IgD-negative memory B cell (primary cell): Measurements from ENCODE around the gene CDC37L1. TPM values are rescaled to one million over a fixed set of nuclear protein-coding genes. Genes with fewer than 3 reads are reported as not detected.
A peak's percentile ranks its signal among the peaks of the same experiment; 100 is the strongest.

ENCODE experiments used
- H3K27ac Mint-ChIP-seq, 3 donors: one replicate each; pipeline ENCODE4 v1.8.0; 2020 to 2022; ENCODE audit warnings: mild to moderate bottlenecking in 3 of 3, mixed read lengths in 3 of 3, moderate library complexity in 1 of 3
- H3K27me3 Mint-ChIP-seq: one replicate; pipeline ENCODE4 v1.8.0; 2021; ENCODE audit warnings: mixed read lengths
- H3K36me3 Mint-ChIP-seq: one replicate; pipeline ENCODE4 v1.8.0; 2020; ENCODE audit warnings: mild to moderate bottlenecking, mixed read lengths
- H3K4me1 Mint-ChIP-seq, 3 donors: one replicate each; pipeline ENCODE4 v1.8.0; 2020 to 2022; ENCODE audit warnings: mixed read lengths in 3 of 3, mild to moderate bottlenecking in 1 of 3
- H3K4me3 Mint-ChIP-seq, 4 donors: one replicate each; pipeline ENCODE4 v1.8.0; 2020 to 2022; ENCODE audit warnings: mild to moderate bottlenecking in 4 of 4, mixed read lengths in 4 of 4, moderate library complexity in 3 of 4
- H3K9me3 Mint-ChIP-seq, 3 donors: one replicate each; pipeline ENCODE4 v1.8.0; 2020 to 2021; ENCODE audit warnings: mixed read lengths in 3 of 3, mild to moderate bottlenecking in 1 of 3
- polyA plus RNA-seq: library from polyadenylated mRNA; unstranded; fragments of 300-500 nt; fragmentation: Illumina TruSeq; gene quantifications from one replicate; pipeline ENCODE4 v1.2.3, GENCODE V29; 2021

CDC37L1 gene
- polyA plus RNA-seq, 1 donor from 2014 or later: 13.4 TPM

DNA sequence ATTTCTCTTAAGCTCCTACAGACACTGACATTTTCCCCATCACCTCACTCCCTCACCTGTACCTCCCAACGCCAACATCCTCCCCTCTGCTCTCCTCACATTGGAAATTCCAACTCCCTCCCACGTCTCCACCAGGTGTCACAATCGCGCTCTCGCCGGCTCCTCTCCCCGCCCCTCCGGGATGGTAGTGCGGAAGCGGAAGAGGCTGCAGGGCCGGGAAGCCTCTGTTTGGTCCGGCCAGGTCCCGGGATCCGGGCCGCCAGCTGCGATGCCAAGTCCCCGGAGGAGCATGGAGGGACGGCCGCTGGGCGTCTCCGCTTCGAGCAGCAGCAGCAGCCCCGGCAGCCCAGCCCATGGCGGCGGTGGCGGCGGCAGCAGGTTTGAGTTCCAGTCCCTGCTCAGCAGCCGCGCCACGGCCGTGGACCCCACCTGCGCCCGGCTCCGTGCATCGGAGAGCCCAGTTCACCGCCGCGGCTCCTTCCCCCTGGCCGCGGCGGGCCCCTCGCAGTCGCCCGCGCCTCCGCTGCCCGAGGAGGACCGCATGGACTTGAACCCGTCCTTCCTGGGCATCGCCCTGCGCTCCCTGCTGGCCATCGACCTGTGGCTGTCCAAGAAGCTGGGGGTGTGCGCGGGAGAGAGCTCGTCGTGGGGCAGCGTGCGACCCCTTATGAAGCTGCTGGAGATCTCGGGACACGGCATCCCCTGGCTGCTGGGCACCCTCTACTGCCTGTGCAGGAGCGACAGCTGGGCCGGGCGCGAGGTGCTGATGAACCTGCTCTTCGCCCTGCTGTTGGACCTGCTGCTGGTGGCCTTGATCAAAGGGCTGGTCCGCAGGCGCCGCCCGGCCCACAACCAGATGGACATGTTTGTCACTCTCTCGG lies 17.0 kb upstream of the CDC37L1 start, which contains the start of gene PLPP6:
TSS of gene PLPP6 (plus strand) at position 187 of the 881 bp plus-strand sequence. CDS start at position 269, 82 bp downstream.
- H3K4me3 Mint-ChIP-seq: peak within 1 kb of the TSS; percentile 90 to 100 (median 97)
- peaks cover 46 to 47% (median 47%) of the 10 kb centered on the region in 3 donors for H3K4me1 Mint-ChIP-seq
- peaks cover 0 to 1% (median 0%) of the 10 kb centered on the region in 3 donors for H3K9me3 Mint-ChIP-seq
- peaks cover 12% of the 10 kb centered on the region for H3K27me3 Mint-ChIP-seq
- no peaks in the 10 kb centered on the region for H3K36me3 Mint-ChIP-seq
- peak within 1 kb of the TSS; percentile 49 to 91 (median 88) for H3K27ac Mint-ChIP-seq

GRCh38 chr9:4662989-4663792 lies 16.2 kb upstream of the CDC37L1 start:
- Mint-ChIP-seq H3K36me3 (no peaks in the 10 kb centered on the region), H3K4me3 (peak overlapping the region; percentile 90 to 100 (median 97)), H3K27ac (peak overlapping the region in 2 of 3 donors; percentile 74 to 80), H3K27me3 (peaks cover 14% of the 10 kb centered on the region), H3K9me3 (peaks cover 0 to 1% (median 0%) of the 10 kb centered on the region in 3 donors), H3K4me1 (peaks cover 46 to 49% (median 47%) of the 10 kb centered on the region in 3 donors)

GRCh38 chr9:4663956-4664355 lies 15.4 kb upstream of the CDC37L1 start:
- peaks cover 0 to 1% (median 0%) of the 10 kb centered on the region in 3 donors for H3K9me3 Mint-ChIP-seq
- peaks cover 14% of the 10 kb centered on the region for H3K27me3 Mint-ChIP-seq
- H3K36me3 Mint-ChIP-seq: no peaks in the 10 kb centered on the region
- H3K27ac Mint-ChIP-seq: peak overlapping the region in 2 of 3 donors; percentile 1 to 74
- H3K4me1 Mint-ChIP-seq: peaks cover 46 to 49% (median 47%) of the 10 kb centered on the region in 3 donors
- H3K4me3 Mint-ChIP-seq: peak overlapping the region; percentile 1 to 100 (median 97)

- peak overlapping the region in 2 of 4 donors; percentile 69 to 89 for H3K4me3 Mint-ChIP-seq
- peaks cover 15% of the 10 kb centered on the region for H3K27me3 Mint-ChIP-seq
- H3K4me1 Mint-ChIP-seq: peaks cover 46 to 49% (median 47%) of the 10 kb centered on the region in 3 donors
- no peak overlapping the region for H3K27ac Mint-ChIP-seq
- no peaks in the 10 kb centered on the region for H3K36me3 Mint-ChIP-seq
- H3K9me3 Mint-ChIP-seq: peaks cover 0 to 3% (median 0%) of the 10 kb centered on the region in 3 donors
Observed at GRCh38 chr9:4665357-4665756, 14.0 kb upstream of the CDC37L1 start.

- Mint-ChIP-seq H3K27me3 (peaks cover 15% of the 10 kb centered on the region), H3K9me3 (peaks cover 0 to 3% (median 0%) of the 10 kb centered on the region in 3 donors), H3K27ac (peak within 1 kb of the TSS in 2 of 3 donors; percentile 26 to 69), H3K4me1 (peaks cover 46 to 49% (median 47%) of the 10 kb centered on the region in 3 donors), H3K36me3 (no peaks in the 10 kb centered on the region), H3K4me3 (peak within 1 kb of the TSS; percentile 69 to 89 (median 84))
Observed at GRCh38 chr9:4666042-4666699, 13.2 kb upstream of the CDC37L1 start, which contains the start of gene SPATA6L. TSS of gene SPATA6L (minus strand) at chr9:4666480. CDS start at chr9:4666250, 230 bp downstream.

DNA sequence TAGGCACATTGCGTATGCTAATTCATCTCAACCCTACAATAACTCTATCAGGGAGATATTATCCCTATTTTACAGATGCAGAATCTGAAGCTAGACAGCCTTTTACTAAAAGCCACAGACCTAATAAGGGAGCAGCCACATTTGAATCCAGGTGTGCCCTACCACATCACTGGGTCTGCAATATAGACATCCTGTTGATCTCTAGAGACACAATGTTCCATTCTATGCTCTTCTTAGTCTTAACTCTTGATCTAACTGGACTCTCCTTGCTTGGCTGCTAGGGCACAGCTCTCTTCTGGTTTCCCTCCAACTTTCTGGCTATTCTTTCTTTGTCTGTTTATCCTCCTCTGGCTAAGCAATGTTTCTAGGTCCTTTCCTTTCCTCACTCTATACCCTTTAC lies 11.7 kb upstream of the CDC37L1 start:
- no peak overlapping the region for H3K4me3 Mint-ChIP-seq

GRCh38 chr9:4668604-4669003 lies 10.8 kb upstream of the CDC37L1 start:
- Mint-ChIP-seq H3K36me3 (peaks cover under 1% of the 10 kb centered on the region), H3K27me3 (peaks cover 15% of the 10 kb centered on the region), H3K27ac (no peak overlapping the region), H3K9me3 (peaks cover 0 to 2% (median 0%) of the 10 kb centered on the region in 3 donors), H3K4me3 (no peak overlapping the region), H3K4me1 (peaks cover 29 to 32% (median 32%) of the 10 kb centered on the region in 3 donors)

More for the DNA sequence above, 11.7 kb upstream of the CDC37L1 start:
- peaks cover 0 to 2% (median 0%) of the 10 kb centered on the region in 3 donors for H3K9me3 Mint-ChIP-seq
- no peaks in the 10 kb centered on the region for H3K36me3 Mint-ChIP-seq
- peaks cover 15% of the 10 kb centered on the region for H3K27me3 Mint-ChIP-seq
- no peak overlapping the region for H3K27ac Mint-ChIP-seq
- peaks cover 38 to 41% (median 39%) of the 10 kb centered on the region in 3 donors for H3K4me1 Mint-ChIP-seq

DNA sequence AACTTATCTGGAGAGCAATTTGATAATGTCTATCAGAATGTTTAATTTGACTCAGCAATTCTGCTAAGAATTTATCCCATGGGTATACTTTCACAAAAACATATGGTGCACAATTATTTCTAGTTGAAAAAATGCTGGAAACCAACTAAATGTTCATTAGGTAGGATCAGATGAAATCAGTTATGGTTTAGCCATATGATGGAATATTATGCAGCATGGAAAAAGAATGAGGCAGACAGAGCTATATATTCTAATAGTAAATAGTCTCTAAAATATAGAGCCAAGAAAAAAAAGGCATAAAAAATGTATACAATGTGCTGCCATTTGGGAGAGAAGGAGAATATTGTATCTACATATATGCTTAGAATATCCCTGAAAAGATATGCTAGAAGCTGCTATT lies 9.5 kb upstream of the CDC37L1 start:
- Mint-ChIP-seq H3K27ac (no peak overlapping the region), H3K27me3 (peaks cover 15% of the 10 kb centered on the region), H3K4me3 (no peak overlapping the region), H3K36me3 (peaks cover 3% of the 10 kb centered on the region), H3K4me1 (peaks cover 16 to 20% (median 19%) of the 10 kb centered on the region in 3 donors), H3K9me3 (peaks cover 0 to 2% (median 0%) of the 10 kb centered on the region in 3 donors)

- H3K27ac Mint-ChIP-seq: no peak overlapping the region
- peaks cover 15% of the 10 kb centered on the region for H3K27me3 Mint-ChIP-seq
- peaks cover 3% of the 10 kb centered on the region for H3K36me3 Mint-ChIP-seq
- peaks cover 10 to 13% (median 12%) of the 10 kb centered on the region in 3 donors for H3K4me1 Mint-ChIP-seq
- peaks cover 0 to 2% (median 0%) of the 10 kb centered on the region in 3 donors for H3K9me3 Mint-ChIP-seq
- no peak overlapping the region for H3K4me3 Mint-ChIP-seq
Observed at GRCh38 chr9:4670591-4670990, 8.8 kb upstream of the CDC37L1 start.

DNA sequence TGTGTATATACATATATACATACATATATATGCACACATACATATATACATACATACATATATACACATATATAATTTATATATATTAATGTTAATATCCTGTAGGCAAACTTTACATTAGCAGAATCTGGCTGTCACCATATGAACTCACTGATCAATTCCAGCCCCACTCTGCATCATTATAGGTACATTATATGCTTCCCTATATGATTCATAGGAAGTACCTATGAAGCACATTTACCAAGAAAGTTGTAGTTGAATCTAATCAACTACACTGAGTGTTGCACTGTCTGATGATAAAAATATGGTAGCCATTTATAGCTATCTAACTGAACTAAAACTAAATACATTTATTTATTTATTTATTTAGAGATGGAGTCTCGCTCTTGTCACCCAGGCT lies 7.6 kb upstream of the CDC37L1 start:
- peaks cover 5% of the 10 kb centered on the region for H3K36me3 Mint-ChIP-seq
- H3K4me1 Mint-ChIP-seq: peaks cover 2% of the 10 kb centered on the region in 3 donors
- H3K27me3 Mint-ChIP-seq: peaks cover 10% of the 10 kb centered on the region
- no peak overlapping the region for H3K27ac Mint-ChIP-seq
- H3K9me3 Mint-ChIP-seq: peaks cover 0 to 2% (median 0%) of the 10 kb centered on the region in 3 donors
- H3K4me3 Mint-ChIP-seq: no peak overlapping the region

- H3K27me3 Mint-ChIP-seq: peaks cover 4% of the 10 kb centered on the region
- no peaks in the 10 kb centered on the region for H3K4me1 Mint-ChIP-seq
- H3K9me3 Mint-ChIP-seq: peaks cover 0 to 2% (median 0%) of the 10 kb centered on the region in 3 donors
- H3K4me3 Mint-ChIP-seq: no peak overlapping the region
- peaks cover 5% of the 10 kb centered on the region for H3K36me3 Mint-ChIP-seq
- no peak overlapping the region for H3K27ac Mint-ChIP-seq
Observed at GRCh38 chr9:4674783-4675182, 4.6 kb upstream of the CDC37L1 start.

DNA sequence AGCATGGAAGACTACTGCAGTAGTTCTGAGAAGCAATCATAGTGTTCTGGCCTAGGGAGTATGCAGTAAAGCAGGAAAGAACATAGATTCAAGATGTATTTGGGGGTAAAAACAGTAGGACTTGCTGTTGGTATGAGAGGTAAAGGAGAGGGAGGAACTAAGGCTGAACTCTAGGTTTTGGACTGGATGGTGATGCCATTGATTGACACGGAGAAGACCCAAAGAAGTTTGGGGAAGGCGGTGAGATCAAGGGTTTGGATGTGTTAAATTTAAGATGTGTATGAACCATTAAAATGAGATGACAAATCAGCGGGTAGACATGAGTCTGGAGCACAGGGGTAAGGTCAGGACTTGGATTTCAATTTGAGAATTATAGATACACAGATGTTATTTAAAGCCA lies 2.0 kb upstream of the CDC37L1 start:
- Mint-ChIP-seq H3K27me3 (peaks cover 2% of the 10 kb centered on the region), H3K9me3 (no peaks in the 10 kb centered on the region), H3K4me1 (no peaks in the 10 kb centered on the region), H3K4me3 (no peak overlapping the region), H3K27ac (no peak overlapping the region), H3K36me3 (peaks cover 5% of the 10 kb centered on the region)

- Mint-ChIP-seq H3K9me3 (no peaks in the 10 kb centered on the region), H3K36me3 (peaks cover 2% of the 10 kb centered on the region), H3K4me3 (no peak overlapping the region), H3K27ac (no peak overlapping the region), H3K27me3 (peaks cover 2% of the 10 kb centered on the region), H3K4me1 (peaks cover 0 to 5% (median 4%) of the 10 kb centered on the region in 3 donors)
Observed at GRCh38 chr9:4678679-4679267, 596 bp upstream of the CDC37L1 start.

GRCh38 chr9:4680173-4680525 lies 780 bp downstream of the CDC37L1 start:
- H3K9me3 Mint-ChIP-seq: no peaks in the 10 kb centered on the region

More at GRCh38 chr9:4680173-4680525, 780 bp downstream of the CDC37L1 start:
- Mint-ChIP-seq H3K4me1 (peaks cover 0 to 11% (median 5%) of the 10 kb centered on the region in 3 donors), H3K4me3 (no peak overlapping the region), H3K27ac (no peak overlapping the region), H3K36me3 (peaks cover 3% of the 10 kb centered on the region), H3K27me3 (peaks cover 2% of the 10 kb centered on the region)
